Lung microvascular endothelial cell (primary cell): Measurements from ENCODE around the gene NDUFB7. TPM values are rescaled to one million over a fixed set of nuclear protein-coding genes. Genes with fewer than 3 reads are reported as not detected.
A peak's percentile ranks its signal among the peaks of the same experiment; 100 is the strongest.

Experiments
- DNase-seq, 2 donors: peaks; one replicate each; pipeline versions ENCODE4 v3.0.0 to v3.0.0-alpha.2; 2010; ENCODE audit warnings: low read depth in 2 of 2
- total RNA-seq: library from RNA; depleted of rRNA; stranded (reverse); fragments of >200 nt; gene quantifications from 2 replicates; pipeline ENCODE4 v1.2.1, GENCODE V29; 2014

Gene NDUFB7
- total RNA-seq, 1 donor from 2014 or later = 418 TPM

DNA sequence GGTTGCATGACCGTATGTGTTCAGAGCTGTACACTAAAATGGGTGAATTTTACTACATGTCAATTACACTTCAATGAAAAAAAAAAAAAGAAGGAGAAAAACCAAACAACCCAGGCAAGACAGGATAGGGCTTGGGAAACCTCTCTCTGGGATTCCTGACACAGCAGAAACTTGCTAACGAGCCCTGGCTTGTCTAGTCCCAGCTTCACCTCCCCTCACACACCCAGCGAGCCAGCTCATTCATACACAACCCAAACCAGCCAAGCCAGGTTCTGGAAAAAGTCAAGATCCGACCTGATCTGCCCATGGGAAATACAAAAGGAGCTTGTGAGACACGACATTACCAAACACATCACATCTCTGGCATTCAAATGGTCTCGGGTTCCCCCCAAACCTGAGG, 46.1 kb downstream of the NDUFB7 start:
- no peak for DNase-seq

- DNase-seq = no peak
Measured at GRCh38 chr19:14520543-14520942, 51.3 kb downstream of the NDUFB7 start.

DNA sequence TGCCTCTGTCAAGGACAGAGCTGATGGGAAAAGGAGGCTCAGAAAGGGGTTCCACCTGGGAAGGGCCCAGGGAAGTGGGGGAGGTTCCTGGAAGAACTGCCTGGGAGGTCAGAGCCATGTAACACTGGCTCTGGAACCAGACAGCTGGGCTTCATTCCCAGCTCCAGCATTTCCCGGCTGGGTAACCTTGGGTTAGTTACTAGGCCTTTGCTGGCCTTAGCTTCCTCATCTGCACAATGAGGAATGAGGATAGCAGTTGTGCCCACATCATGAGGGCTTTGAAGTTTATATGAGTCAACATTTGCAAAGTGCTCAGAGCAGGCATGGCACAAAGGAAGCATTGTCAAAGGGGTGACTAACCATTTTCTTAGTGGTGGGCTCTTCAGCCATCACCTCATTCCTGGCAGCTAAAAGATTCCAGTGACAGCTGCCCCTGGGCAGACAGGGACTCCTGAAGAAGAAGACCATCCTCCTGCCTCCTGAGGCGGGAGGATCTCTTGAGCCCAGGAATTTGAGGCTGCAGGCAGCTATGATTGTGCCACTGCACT, 51.9 kb downstream of the NDUFB7 start:
- peak; percentile 80 to 87 for DNase-seq

- DNase-seq = no peak
Measured at GRCh38 chr19:14519245-14519859, 52.5 kb downstream of the NDUFB7 start.

GRCh38 chr19:14517840-14518505, 53.9 kb downstream of the NDUFB7 start, which contains the start of gene DNAJB1:
Gene DNAJB1, minus strand, starts transcription at chr19:14518397. Its CDS starts 48 bp downstream, at chr19:14518349.
- peak; percentile 80 to 81 for DNase-seq

DNA sequence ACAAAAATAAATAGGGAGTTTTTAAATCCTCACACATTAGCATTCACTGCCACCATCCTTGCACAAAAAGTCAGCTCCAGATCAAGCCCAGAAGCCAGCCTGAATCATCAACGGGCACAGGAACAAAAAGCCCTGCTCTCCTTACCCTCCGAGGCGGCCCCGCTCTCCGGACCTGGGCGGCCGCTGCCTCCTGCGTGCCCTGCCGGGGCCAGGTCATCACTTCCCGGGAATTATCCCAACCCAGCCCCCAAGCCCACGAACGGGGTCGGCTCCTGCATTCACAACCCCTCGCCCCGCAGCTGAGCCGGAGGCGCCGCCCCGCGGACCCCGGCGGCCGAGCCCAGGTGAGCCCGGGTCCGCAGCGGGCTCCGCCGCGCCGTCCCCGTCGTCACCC, 54.4 kb downstream of the NDUFB7 start:
- DNase-seq = peak; percentile 31 to 44

- no peak for DNase-seq
Measured at GRCh38 chr19:14516746-14517438, 55.0 kb downstream of the NDUFB7 start.

Other genes starting within 250 kb of the NDUFB7 start
- gene ADGRE5, start 190.6 kb downstream of the NDUFB7 start, total RNA-seq = 4.8 and 10.9 TPM in 2 replicates
- gene DDX39A, start 152.7 kb downstream of the NDUFB7 start, total RNA-seq = 52.5 and 64.1 TPM in 2 replicates
- gene PKN1, start 138.8 kb downstream of the NDUFB7 start, total RNA-seq = 190 and 250 TPM in 2 replicates
- under 0.01 and 0.20 TPM in 2 replicates for gene PTGER1, start 96.7 kb downstream of the NDUFB7 start, total RNA-seq
- 91.1 and 123 TPM in 2 replicates for gene GIPC1, start 75.9 kb downstream of the NDUFB7 start, total RNA-seq
- 20.7 and 28.4 TPM in 2 replicates for gene DNAJB1, start 53.7 kb downstream of the NDUFB7 start, total RNA-seq
- 20.7 and 24.4 TPM in 2 replicates for gene TECR, start 42.5 kb downstream of the NDUFB7 start, total RNA-seq
- gene CLEC17A, start 11.0 kb upstream of the NDUFB7 start, total RNA-seq = not detected in 2 replicates
- not detected in 2 replicates for gene ADGRE3, start 102.8 kb upstream of the NDUFB7 start, total RNA-seq
- 5.7 and 8.7 TPM in 2 replicates for gene ZNF333, start 118.0 kb upstream of the NDUFB7 start, total RNA-seq
- gene ADGRE2, start 206.5 kb upstream of the NDUFB7 start, total RNA-seq = under 0.01 and 0.60 TPM in 2 replicates